ENCODE measurements around the gene S1PR4. TPM values are rescaled to one million over a fixed set of nuclear protein-coding genes. Genes with fewer than 3 reads are reported as not detected.
A peak's percentile ranks its signal among the peaks of the same experiment; 100 is the strongest.

The S1PR4 gene
- total RNA-seq, 1 donor from 2014 or later = not detected

- Histone ChIP-seq H3K27me3 (ENCODE audit: control insufficient read depth, insufficient read depth, low read length) (peaks cover 5% of the 10 kb centered on the region), H3K4me3 (ENCODE audit: low read depth, low read length) (no peak overlapping the region), H3K36me3 (ENCODE audit: control insufficient read depth, insufficient read depth, low read length) (no peaks in the 10 kb centered on the region)
- TF ChIP-seq CTCF (IDR thresholded peaks at IDR 0.05; ENCODE audit: insufficient read depth, low read length, poor library complexity, severe bottlenecking) = no peak
- peak; percentile 85 for DNase-seq (ENCODE audit: low read depth)
Observed at GRCh38 chr19:3154957-3155736, 23.4 kb upstream of the S1PR4 start.

GRCh38 chr19:3157096-3157845 is 21.3 kb upstream of the S1PR4 start:
- DNase-seq (ENCODE audit: low read depth) = no peak
- H3K4me3 ChIP-seq (ENCODE audit: low read depth, low read length) = no peak overlapping the region
- no peaks in the 10 kb centered on the region for H3K36me3 ChIP-seq (ENCODE audit: control insufficient read depth, insufficient read depth, low read length)
- H3K27me3 ChIP-seq (ENCODE audit: control insufficient read depth, insufficient read depth, low read length) = peaks cover 3% of the 10 kb centered on the region
- no peak for TF ChIP-seq CTCF (IDR thresholded peaks at IDR 0.05; ENCODE audit: insufficient read depth, low read length, poor library complexity, severe bottlenecking)

- no peak for TF ChIP-seq CTCF (IDR thresholded peaks at IDR 0.05; ENCODE audit: insufficient read depth, low read length, poor library complexity, severe bottlenecking)
- Histone ChIP-seq H3K4me3 (ENCODE audit: low read depth, low read length) (no peak overlapping the region), H3K36me3 (ENCODE audit: control insufficient read depth, insufficient read depth, low read length) (no peaks in the 10 kb centered on the region), H3K27me3 (ENCODE audit: control insufficient read depth, insufficient read depth, low read length) (peaks cover 3% of the 10 kb centered on the region)
- no peak for DNase-seq (ENCODE audit: low read depth)
Observed at GRCh38 chr19:3159565-3159964, 19.0 kb upstream of the S1PR4 start.

GRCh38 chr19:3160219-3160618 is 18.4 kb upstream of the S1PR4 start:
- H3K36me3 ChIP-seq (ENCODE audit: control insufficient read depth, insufficient read depth, low read length) = no peaks in the 10 kb centered on the region
- no peak for TF ChIP-seq CTCF (IDR thresholded peaks at IDR 0.05; ENCODE audit: insufficient read depth, low read length, poor library complexity, severe bottlenecking)
- DNase-seq (ENCODE audit: low read depth) = no peak
- H3K27me3 ChIP-seq (ENCODE audit: control insufficient read depth, insufficient read depth, low read length) = peaks cover 3% of the 10 kb centered on the region
- no peak overlapping the region for H3K4me3 ChIP-seq (ENCODE audit: low read depth, low read length)

GRCh38 chr19:3161453-3161852 is 17.1 kb upstream of the S1PR4 start:
- no peak for DNase-seq (ENCODE audit: low read depth)
- Histone ChIP-seq H3K27me3 (ENCODE audit: control insufficient read depth, insufficient read depth, low read length) (peaks cover 3% of the 10 kb centered on the region), H3K4me3 (ENCODE audit: low read depth, low read length) (no peak overlapping the region), H3K36me3 (ENCODE audit: control insufficient read depth, insufficient read depth, low read length) (no peaks in the 10 kb centered on the region)
- TF ChIP-seq CTCF (IDR thresholded peaks at IDR 0.05; ENCODE audit: insufficient read depth, low read length, poor library complexity, severe bottlenecking) = no peak
